ENCODE measurements around the gene ITPR1.

ITPR1 gene

DNA sequence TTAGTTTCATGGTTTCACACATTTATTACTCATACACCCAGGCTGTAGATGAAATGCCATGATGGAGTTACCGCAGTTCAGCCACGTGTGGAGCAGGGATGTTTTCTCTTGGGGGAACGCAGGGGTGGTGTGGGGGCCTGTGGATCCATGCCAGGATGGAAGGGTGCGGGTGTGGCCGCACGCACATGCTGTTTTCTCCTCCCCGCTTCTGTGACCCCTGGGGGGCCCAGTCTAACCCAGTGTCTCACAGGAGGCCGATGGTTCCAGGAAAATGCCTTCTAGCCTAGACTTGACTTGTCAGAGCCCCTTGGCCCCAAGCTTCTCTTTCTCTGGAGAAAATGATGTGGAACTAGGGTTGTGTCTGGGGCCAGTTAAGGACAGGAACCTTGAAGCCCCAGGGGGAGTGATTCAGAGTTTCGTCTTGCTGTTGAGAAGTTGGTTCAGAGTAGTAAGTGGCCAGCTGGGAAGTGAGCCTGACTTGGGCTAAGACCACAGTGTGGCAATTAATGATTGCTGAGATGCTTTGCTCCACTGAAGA, 245.7 kb downstream of the ITPR1 start:
- 100% methylated on average over 9 of the region's 9 CpGs for WGBS (ENCODE audit: insufficient coverage)
- Histone ChIP-seq H3K36me3 (ENCODE audit: control insufficient read depth in 4 of 4, insufficient read depth in 4 of 4, low read length in 3 of 4) (peaks cover 4 to 37% (median 20%) of the 10 kb centered on the region in 4 experiments), H3K4me3 (ENCODE audit: control insufficient read depth in 1 of 7, extremely low read depth in 1 of 7, insufficient read depth in 4 of 7, low read depth in 2 of 7, low read length in 6 of 7) (no peak overlapping the region), H3K9me3 (ENCODE audit: control extremely low read depth in 1 of 5, control insufficient read depth in 4 of 5, insufficient read depth in 2 of 5, low read depth in 1 of 5, low read length in 4 of 5) (peaks cover 0 to 3% (median 0%) of the 10 kb centered on the region in 5 experiments), H3K27ac (ENCODE audit: insufficient read depth in 1 of 2, low read depth in 1 of 2, low read length in 2 of 2, poor library complexity in 1 of 2, severe bottlenecking in 2 of 2) (peak overlapping the region in 1 of 2 experiments; percentile 83), H3K27me3 (replicated peaks in 2 of 5; ENCODE audit: control insufficient read depth in 4 of 5, insufficient read depth in 5 of 5, low read length in 4 of 5) (no peaks in the 10 kb centered on the region), H3K4me1 (ENCODE audit: control extremely low read depth in 1 of 4, control insufficient read depth in 4 of 4, insufficient read depth in 4 of 4, low read length in 3 of 4) (peaks cover 19 to 84% (median 65%) of the 10 kb centered on the region in 4 experiments)
- peak in 2 of 3 donors; percentile 25 to 43 for DNase-seq
- ChIA-PET POLR2A (interaction anchor here (1.2 kb wide), 1 partner anchor 9 kb away, joined by 3 read pairs; no protein-coding TSS in a partner anchor), CTCF (interaction anchor here (1.0 to 2.1 kb wide), 7 partner anchors 10 to 262 kb away, joined by 3 to 14 read pairs (median 4); no protein-coding TSS in a partner anchor)

- CTCF ChIA-PET, result interaction anchor here (0.6 to 2.1 kb wide), 10 partner anchors 9 to 273 kb away, joined by 3 to 14 read pairs (median 4); partner anchors contain the start of gene BHLHE40
Measured at GRCh38 chr3:4739289-4740236, 246.4 kb downstream of the ITPR1 start.

DNA sequence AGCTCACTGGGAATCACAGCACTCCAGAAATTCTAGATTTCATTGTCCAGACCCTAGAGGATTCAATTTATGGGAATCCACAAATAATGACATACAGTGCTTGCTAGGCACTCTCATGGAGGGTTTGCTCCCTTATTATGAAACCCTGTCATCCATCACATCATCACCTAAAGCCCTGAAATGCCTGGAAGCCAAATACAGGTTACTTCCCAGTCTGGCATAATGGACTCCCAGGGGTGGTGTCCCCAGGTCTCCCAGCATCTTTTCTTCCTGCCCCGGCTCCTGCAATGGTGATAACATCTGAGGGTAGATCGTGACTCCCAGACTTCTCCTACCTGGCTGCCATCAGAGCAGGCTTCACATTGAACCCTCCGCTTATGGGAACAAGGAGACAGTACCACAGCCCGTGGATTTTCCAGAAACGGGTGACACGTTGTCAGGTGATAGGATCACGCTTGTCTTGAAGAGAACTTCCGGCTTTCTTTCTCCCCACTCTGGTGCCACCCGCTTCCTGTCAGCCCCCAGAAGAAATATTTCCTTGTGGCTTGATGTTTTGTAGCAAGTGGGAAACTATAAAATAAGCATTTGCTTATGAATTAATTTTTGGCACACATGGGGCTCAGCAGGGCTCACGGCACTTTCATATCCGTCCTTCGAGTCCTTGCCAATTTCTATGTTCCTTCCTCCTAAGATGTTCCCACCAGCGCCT, 247.4 kb downstream of the ITPR1 start:
- Histone ChIP-seq H3K9me3 (ENCODE audit: control extremely low read depth in 1 of 5, control insufficient read depth in 4 of 5, insufficient read depth in 2 of 5, low read depth in 1 of 5, low read length in 4 of 5) (peaks cover 0 to 3% (median 0%) of the 10 kb centered on the region in 5 experiments), H3K27ac (ENCODE audit: insufficient read depth in 1 of 2, low read depth in 1 of 2, low read length in 2 of 2, poor library complexity in 1 of 2, severe bottlenecking in 2 of 2) (peak overlapping the region; percentile 41 to 83), H3K27me3 (replicated peaks in 2 of 5; ENCODE audit: control insufficient read depth in 4 of 5, insufficient read depth in 5 of 5, low read length in 4 of 5) (no peaks in the 10 kb centered on the region), H3K4me3 (ENCODE audit: control insufficient read depth in 1 of 7, extremely low read depth in 1 of 7, insufficient read depth in 4 of 7, low read depth in 2 of 7, low read length in 6 of 7) (peak overlapping the region in 4 of 7 experiments; percentile 1 to 13 (median 10)), H3K36me3 (ENCODE audit: control insufficient read depth in 4 of 4, insufficient read depth in 4 of 4, low read length in 3 of 4) (peaks cover 0 to 24% (median 16%) of the 10 kb centered on the region in 4 experiments), H3K4me1 (ENCODE audit: control extremely low read depth in 1 of 4, control insufficient read depth in 4 of 4, insufficient read depth in 4 of 4, low read length in 3 of 4) (peaks cover 19 to 80% (median 62%) of the 10 kb centered on the region in 4 experiments)
- POLR2A ChIA-PET, result interaction anchor here (0.5 to 0.6 kb wide), 2 partner anchors 35 to 96 kb away, joined by 3 to 4 read pairs; no protein-coding TSS in a partner anchor
- peak in 2 of 3 donors; percentile 46 to 52 for DNase-seq
- CTCF ChIA-PET, result interaction anchor here (0.6 to 2.1 kb wide), 6 partner anchors 8 to 272 kb away, joined by 3 to 14 read pairs (median 4); partner anchors contain the start of gene BHLHE40
- WGBS (ENCODE audit: insufficient coverage), result 19% methylated on average over 8 of the region's 13 CpGs

More at GRCh38 chr3:4739289-4740236, 246.4 kb downstream of the ITPR1 start:
- Histone ChIP-seq H3K4me1 (ENCODE audit: control extremely low read depth in 1 of 4, control insufficient read depth in 4 of 4, insufficient read depth in 4 of 4, low read length in 3 of 4) (peaks cover 19 to 85% (median 65%) of the 10 kb centered on the region in 4 experiments), H3K4me3 (ENCODE audit: control insufficient read depth in 1 of 7, extremely low read depth in 1 of 7, insufficient read depth in 4 of 7, low read depth in 2 of 7, low read length in 6 of 7) (no peak overlapping the region), H3K9me3 (ENCODE audit: control extremely low read depth in 1 of 5, control insufficient read depth in 4 of 5, insufficient read depth in 2 of 5, low read depth in 1 of 5, low read length in 4 of 5) (peaks cover 0 to 3% (median 0%) of the 10 kb centered on the region in 5 experiments), H3K27ac (ENCODE audit: insufficient read depth in 1 of 2, low read depth in 1 of 2, low read length in 2 of 2, poor library complexity in 1 of 2, severe bottlenecking in 2 of 2) (peak overlapping the region in 1 of 2 experiments; percentile 83), H3K27me3 (replicated peaks in 2 of 5; ENCODE audit: control insufficient read depth in 4 of 5, insufficient read depth in 5 of 5, low read length in 4 of 5) (no peaks in the 10 kb centered on the region), H3K36me3 (ENCODE audit: control insufficient read depth in 4 of 4, insufficient read depth in 4 of 4, low read length in 3 of 4) (peaks cover 4 to 31% (median 15%) of the 10 kb centered on the region in 4 experiments)
- POLR2A ChIA-PET, result interaction anchor here (1.2 kb wide), 1 partner anchor 9 kb away, joined by 3 read pairs; no protein-coding TSS in a partner anchor
- 88% methylated on average over 7 of the region's 9 CpGs for WGBS (ENCODE audit: insufficient coverage)
- DNase-seq, result no peak

DNA sequence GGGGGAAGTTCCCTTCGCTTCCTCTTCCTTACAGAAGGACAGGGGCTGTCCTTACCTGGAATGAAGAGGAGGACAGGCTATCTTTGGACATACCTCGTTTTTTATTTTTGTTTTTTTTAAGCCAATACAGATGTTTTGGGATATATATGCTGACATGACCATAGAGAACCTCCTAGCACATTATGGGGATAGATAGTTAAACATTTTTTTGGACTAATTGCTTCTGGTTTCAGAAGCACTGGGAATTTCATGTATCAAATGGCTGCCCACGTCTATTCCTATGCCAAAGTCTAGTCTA, 247.9 kb downstream of the ITPR1 start:
- H3K4me1 ChIP-seq (ENCODE audit: control extremely low read depth in 1 of 4, control insufficient read depth in 4 of 4, insufficient read depth in 4 of 4, low read length in 3 of 4), result peaks cover 19 to 79% (median 62%) of the 10 kb centered on the region in 4 experiments
- H3K36me3 ChIP-seq (ENCODE audit: control insufficient read depth in 4 of 4, insufficient read depth in 4 of 4, low read length in 3 of 4), result peaks cover 0 to 29% (median 21%) of the 10 kb centered on the region in 4 experiments
- H3K4me3 ChIP-seq (ENCODE audit: control insufficient read depth in 1 of 7, extremely low read depth in 1 of 7, insufficient read depth in 4 of 7, low read depth in 2 of 7, low read length in 6 of 7), result peak overlapping the region in 4 of 7 experiments; percentile 1 to 13 (median 10)
- WGBS (ENCODE audit: insufficient coverage), result no CpG with 5 or more reads among the region's 3 CpGs
- CTCF ChIA-PET, result no interaction called here
- POLR2A ChIA-PET, result interaction anchor here (0.5 to 0.6 kb wide), 3 partner anchors 10 to 95 kb away, joined by 3 to 4 read pairs (median 3); no protein-coding TSS in a partner anchor
- no peaks in the 10 kb centered on the region for H3K27me3 ChIP-seq (replicated peaks in 2 of 5; ENCODE audit: control insufficient read depth in 4 of 5, insufficient read depth in 5 of 5, low read length in 4 of 5)
- H3K27ac ChIP-seq (ENCODE audit: insufficient read depth in 1 of 2, low read depth in 1 of 2, low read length in 2 of 2, poor library complexity in 1 of 2, severe bottlenecking in 2 of 2), result peak overlapping the region; percentile 41 to 83
- no peak for DNase-seq
- peaks cover 0 to 3% (median 0%) of the 10 kb centered on the region in 5 experiments for H3K9me3 ChIP-seq (ENCODE audit: control extremely low read depth in 1 of 5, control insufficient read depth in 4 of 5, insufficient read depth in 2 of 5, low read depth in 1 of 5, low read length in 4 of 5)

GRCh38 chr3:4741404-4742307, 248.5 kb downstream of the ITPR1 start:
- peaks cover 17 to 73% (median 56%) of the 10 kb centered on the region in 4 experiments for H3K4me1 ChIP-seq (ENCODE audit: control extremely low read depth in 1 of 4, control insufficient read depth in 4 of 4, insufficient read depth in 4 of 4, low read length in 3 of 4)
- peak; percentile 63 to 84 (median 75) for DNase-seq
- peaks cover 0 to 35% (median 27%) of the 10 kb centered on the region in 4 experiments for H3K36me3 ChIP-seq (ENCODE audit: control insufficient read depth in 4 of 4, insufficient read depth in 4 of 4, low read length in 3 of 4)
- ChIA-PET CTCF (interaction anchor here (0.9 to 1.4 kb wide), 4 partner anchors 9 to 252 kb away, joined by 3 to 4 read pairs (median 4); no protein-coding TSS in a partner anchor), POLR2A (interaction anchor here (0.6 to 1.1 kb wide), 3 partner anchors 10 to 73 kb away, joined by 3 to 4 read pairs (median 3); no protein-coding TSS in a partner anchor)
- peaks cover 0 to 3% (median 0%) of the 10 kb centered on the region in 5 experiments for H3K9me3 ChIP-seq (ENCODE audit: control extremely low read depth in 1 of 5, control insufficient read depth in 4 of 5, insufficient read depth in 2 of 5, low read depth in 1 of 5, low read length in 4 of 5)
- H3K4me3 ChIP-seq (ENCODE audit: control insufficient read depth in 1 of 7, extremely low read depth in 1 of 7, insufficient read depth in 4 of 7, low read depth in 2 of 7, low read length in 6 of 7), result peak overlapping the region in 2 of 7 experiments; percentile 12 to 29
- peak overlapping the region; percentile 41 to 83 for H3K27ac ChIP-seq (ENCODE audit: insufficient read depth in 1 of 2, low read depth in 1 of 2, low read length in 2 of 2, poor library complexity in 1 of 2, severe bottlenecking in 2 of 2)
- H3K27me3 ChIP-seq (replicated peaks in 2 of 5; ENCODE audit: control insufficient read depth in 4 of 5, insufficient read depth in 5 of 5, low read length in 4 of 5), result no peaks in the 10 kb centered on the region
- WGBS (ENCODE audit: insufficient coverage), result 36% methylated on average over 11 of the region's 14 CpGs
